Vagina (tissue), 2 donors: Measurements from ENCODE around the gene GID4.

ENCODE experiments used
- CTCF ChIP-seq, 3 experiments: fragments of 450-650 bp in 2 of 3; fragments of 200-600 bp in 1 of 3; sonication (generic) in 1 of 3; IDR thresholded peaks; one replicate each; pipeline ENCODE4 v1.5.1; 2017 to 2019; ENCODE audit warnings: antibody characterized with exemption in 3 of 3, mild to moderate bottlenecking in 2 of 3, moderate library complexity in 2 of 3
- POLR2A ChIP-seq, 2 donors: fragments of 450-650 bp; IDR thresholded peaks; one replicate each; pipeline ENCODE4 v1.6.1; 2017; ENCODE audit warnings: antibody characterized with exemption in 2 of 2, mild to moderate bottlenecking in 2 of 2, moderate library complexity in 2 of 2

DNA sequence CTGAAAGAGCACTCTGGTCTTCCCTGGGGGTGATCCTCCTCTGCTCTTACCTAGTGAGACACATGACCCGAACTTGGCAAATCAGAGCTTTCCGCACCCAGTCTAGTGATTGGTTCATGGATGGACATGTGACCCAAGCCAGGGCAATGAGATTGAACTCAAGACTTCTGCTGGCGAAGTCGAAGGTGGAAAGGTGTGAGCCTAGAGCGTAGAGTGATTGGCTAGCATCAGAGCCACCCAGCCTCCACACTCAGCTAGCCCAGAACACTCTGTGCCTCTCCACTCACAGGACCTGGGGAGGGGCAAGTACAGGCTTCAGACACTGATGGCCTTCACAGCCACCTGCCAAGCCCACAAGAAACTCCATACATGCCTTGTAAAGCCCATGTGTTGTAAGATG, 17.8 kb upstream of the GID4 start:
- TF ChIP-seq POLR2A (IDR thresholded peaks at IDR 0.05) (no peak), CTCF (IDR thresholded peaks at IDR 0.05) (no peak)
